ENCODE measurements around the gene PLSCR5.

DNA sequence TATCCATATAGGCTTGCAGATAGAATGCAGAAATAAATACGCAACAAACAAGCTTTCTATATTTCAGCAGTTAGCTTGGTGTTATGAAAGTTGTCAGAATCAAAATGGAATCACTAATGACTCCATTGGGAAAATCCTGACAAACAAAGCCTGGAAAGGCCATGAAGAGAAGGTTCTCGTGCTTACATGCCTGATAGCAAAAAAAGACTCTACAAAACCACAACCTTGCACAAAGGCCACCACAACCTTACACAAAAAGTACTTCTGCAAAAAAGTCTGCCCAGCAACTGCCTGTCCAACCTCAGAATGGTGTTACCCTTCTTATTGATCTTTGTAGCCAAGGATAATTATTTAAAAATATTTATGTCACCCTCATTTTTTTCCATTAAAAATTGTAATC is 46.4 kb downstream of the PLSCR5 start:
- TF ChIP-seq POLR2A (IDR thresholded peaks at IDR 0.05; ENCODE audit: extremely low read depth, insufficient read length) (no peak), MAX (IDR thresholded peaks at IDR 0.05; ENCODE audit: low read depth, low read length) (no peak), MYC (IDR thresholded peaks at IDR 0.05; ENCODE audit: low read depth, low read length) (no peak)
- TF ChIP-seq, protein P1, sequence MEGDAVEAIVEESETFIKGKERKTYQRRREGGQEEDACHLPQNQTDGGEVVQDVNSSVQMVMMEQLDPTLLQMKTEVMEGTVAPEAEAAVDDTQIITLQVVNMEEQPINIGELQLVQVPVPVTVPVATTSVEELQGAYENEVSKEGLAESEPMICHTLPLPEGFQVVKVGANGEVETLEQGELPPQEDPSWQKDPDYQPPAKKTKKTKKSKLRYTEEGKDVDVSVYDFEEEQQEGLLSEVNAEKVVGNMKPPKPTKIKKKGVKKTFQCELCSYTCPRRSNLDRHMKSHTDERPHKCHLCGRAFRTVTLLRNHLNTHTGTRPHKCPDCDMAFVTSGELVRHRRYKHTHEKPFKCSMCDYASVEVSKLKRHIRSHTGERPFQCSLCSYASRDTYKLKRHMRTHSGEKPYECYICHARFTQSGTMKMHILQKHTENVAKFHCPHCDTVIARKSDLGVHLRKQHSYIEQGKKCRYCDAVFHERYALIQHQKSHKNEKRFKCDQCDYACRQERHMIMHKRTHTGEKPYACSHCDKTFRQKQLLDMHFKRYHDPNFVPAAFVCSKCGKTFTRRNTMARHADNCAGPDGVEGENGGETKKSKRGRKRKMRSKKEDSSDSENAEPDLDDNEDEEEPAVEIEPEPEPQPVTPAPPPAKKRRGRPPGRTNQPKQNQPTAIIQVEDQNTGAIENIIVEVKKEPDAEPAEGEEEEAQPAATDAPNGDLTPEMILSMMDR (IDR thresholded peaks at IDR 0.05; ENCODE audit: low read depth, low read length), result no peak

Data from NB4 (cell line).